Astrocyte (in vitro differentiated cells and primary cell): ENCODE data around the gene PBX3. TPM values are rescaled to one million over a fixed set of nuclear protein-coding genes. Genes with fewer than 3 reads are reported as not detected.

Experiments
- DNase-seq: peaks from one replicate; pipeline ENCODE4 v3.0.0-alpha.2; 2010; ENCODE audit warnings: low read depth
- FAIRE-seq: peaks from 2 replicates; lab custom pipeline; 2011; peaks lifted over from hg19 to GRCh38; lab: Jason Lieb, UNC
- H2AFZ ChIP-seq: 2 replicates; pipeline ENCODE4 v1.6.0; 2012; ENCODE audit warnings: low read depth, low read length, inconsistent platforms
- H3K27ac ChIP-seq: 2 replicates; pipeline ENCODE4 v1.5.1; 2011; ENCODE audit warnings: low read depth, low read length, inconsistent platforms
- H3K27me3 ChIP-seq: 2 replicates; pipeline ENCODE4 v1.6.0; 2011; ENCODE audit warnings: low read length, inconsistent platforms; ENCODE audit not compliant: insufficient read depth
- H3K36me3 ChIP-seq: 2 replicates; pipeline ENCODE4 v1.5.1; 2011; ENCODE audit warnings: low read length, inconsistent platforms; ENCODE audit not compliant: insufficient read depth
- H3K4me1 ChIP-seq: 2 replicates; pipeline ENCODE4 v1.5.1; 2011; ENCODE audit warnings: low read length, inconsistent platforms; ENCODE audit not compliant: insufficient read depth
- H3K4me2 ChIP-seq: 2 replicates; pipeline ENCODE4 v1.6.0; 2012; ENCODE audit warnings: low read length, inconsistent platforms
- H3K4me3 ChIP-seq: 2 replicates; pipeline ENCODE4 v1.5.1; 2011; ENCODE audit warnings: low read depth, mild to moderate bottlenecking, low read length, inconsistent platforms; ENCODE audit not compliant: insufficient read depth
- H3K79me2 ChIP-seq: 2 replicates; pipeline ENCODE4 v1.6.0; 2012; ENCODE audit warnings: mild to moderate bottlenecking, low read length, inconsistent platforms; ENCODE audit not compliant: insufficient read depth
- H3K9ac ChIP-seq: 2 replicates; pipeline ENCODE4 v1.6.0; 2012; ENCODE audit warnings: mild to moderate bottlenecking, low read length, inconsistent platforms
- H3K9me3 ChIP-seq: 2 replicates; pipeline ENCODE4 v1.5.1; 2012; ENCODE audit warnings: low read depth, mild to moderate bottlenecking, low read length, inconsistent platforms; ENCODE audit not compliant: insufficient read depth
- H4K20me1 ChIP-seq: 2 replicates; pipeline ENCODE4 v1.6.0; 2012; ENCODE audit warnings: low read length, inconsistent platforms; ENCODE audit not compliant: insufficient read depth
- H3K27ac Mint-ChIP-seq: one replicate; pipeline ENCODE4 v1.8.0; 2021; ENCODE audit warnings: mild to moderate bottlenecking, mixed read lengths; ENCODE audit not compliant: unreplicated experiment
- H3K27me3 Mint-ChIP-seq: one replicate; pipeline ENCODE4 v1.8.0; 2021; ENCODE audit warnings: low read depth, mixed read lengths; ENCODE audit not compliant: unreplicated experiment
- H3K36me3 Mint-ChIP-seq: one replicate; pipeline ENCODE4 v1.8.0; 2021; ENCODE audit warnings: low read depth, mixed read lengths; ENCODE audit not compliant: unreplicated experiment
- H3K4me1 Mint-ChIP-seq: one replicate; pipeline ENCODE4 v1.8.0; 2021; ENCODE audit warnings: low read depth, mixed read lengths; ENCODE audit not compliant: unreplicated experiment
- H3K4me3 Mint-ChIP-seq: one replicate; pipeline ENCODE4 v1.8.0; 2021; ENCODE audit warnings: mild to moderate bottlenecking, moderate library complexity, mixed read lengths; ENCODE audit not compliant: unreplicated experiment
- H3K9me3 Mint-ChIP-seq: one replicate; pipeline ENCODE4 v1.8.0; 2021; ENCODE audit warnings: mild to moderate bottlenecking, mixed read lengths; ENCODE audit not compliant: unreplicated experiment
- EZH2 ChIP-seq: IDR thresholded peaks from 2 replicates; pipeline ENCODE4 v1.6.1; 2012; ENCODE audit warnings: mild to moderate bottlenecking, low read length, inconsistent platforms; ENCODE audit not compliant: insufficient read depth
- total RNA-seq: library from RNA; stranded (reverse); gene quantifications from 2 replicates; pipeline ENCODE4 v1.2.1, GENCODE V29; 2021
- TF ChIP-seq, protein P1 (sequence below): IDR thresholded peaks from 2 replicates; pipeline ENCODE4 v1.5.1; 2011; ENCODE audit warnings: low read depth, mild to moderate bottlenecking, inconsistent platforms, low read length, moderate library complexity; ENCODE audit not compliant: insufficient read depth

The PBX3 gene
- total RNA-seq, 1 donor from 2014 or later, result 51.2 TPM

GRCh38 chr9:125989524-125990180 is 242.5 kb downstream of the PBX3 start:
- Mint-ChIP-seq H3K4me3 (no peak overlapping the region), H3K4me1 (no peaks in the 10 kb centered on the region), H3K36me3 (peaks cover 2% of the 10 kb centered on the region), H3K9me3 (peaks cover 3% of the 10 kb centered on the region), H3K27ac (no peak overlapping the region), H3K27me3 (peaks cover 40% of the 10 kb centered on the region)
- FAIRE-seq, result no peak
- H3K9ac ChIP-seq, result no peak overlapping the region
- H3K9me3 ChIP-seq, result no peaks in the 10 kb centered on the region
- no peaks in the 10 kb centered on the region for H3K4me1 ChIP-seq
- H3K4me2 ChIP-seq, result no peak overlapping the region
- H4K20me1 ChIP-seq, result no peaks in the 10 kb centered on the region
- H3K27ac ChIP-seq, result no peak overlapping the region
- TF ChIP-seq, protein P1, sequence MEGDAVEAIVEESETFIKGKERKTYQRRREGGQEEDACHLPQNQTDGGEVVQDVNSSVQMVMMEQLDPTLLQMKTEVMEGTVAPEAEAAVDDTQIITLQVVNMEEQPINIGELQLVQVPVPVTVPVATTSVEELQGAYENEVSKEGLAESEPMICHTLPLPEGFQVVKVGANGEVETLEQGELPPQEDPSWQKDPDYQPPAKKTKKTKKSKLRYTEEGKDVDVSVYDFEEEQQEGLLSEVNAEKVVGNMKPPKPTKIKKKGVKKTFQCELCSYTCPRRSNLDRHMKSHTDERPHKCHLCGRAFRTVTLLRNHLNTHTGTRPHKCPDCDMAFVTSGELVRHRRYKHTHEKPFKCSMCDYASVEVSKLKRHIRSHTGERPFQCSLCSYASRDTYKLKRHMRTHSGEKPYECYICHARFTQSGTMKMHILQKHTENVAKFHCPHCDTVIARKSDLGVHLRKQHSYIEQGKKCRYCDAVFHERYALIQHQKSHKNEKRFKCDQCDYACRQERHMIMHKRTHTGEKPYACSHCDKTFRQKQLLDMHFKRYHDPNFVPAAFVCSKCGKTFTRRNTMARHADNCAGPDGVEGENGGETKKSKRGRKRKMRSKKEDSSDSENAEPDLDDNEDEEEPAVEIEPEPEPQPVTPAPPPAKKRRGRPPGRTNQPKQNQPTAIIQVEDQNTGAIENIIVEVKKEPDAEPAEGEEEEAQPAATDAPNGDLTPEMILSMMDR, result no peak
- no peak for TF ChIP-seq EZH2
- no peak for DNase-seq
- H3K27me3 ChIP-seq, result no peaks in the 10 kb centered on the region
- H3K79me2 ChIP-seq, result no peaks in the 10 kb centered on the region
- H3K36me3 ChIP-seq, result no peaks in the 10 kb centered on the region
- H3K4me3 ChIP-seq, result no peak overlapping the region
- H2AFZ ChIP-seq, result no peak overlapping the region

DNA sequence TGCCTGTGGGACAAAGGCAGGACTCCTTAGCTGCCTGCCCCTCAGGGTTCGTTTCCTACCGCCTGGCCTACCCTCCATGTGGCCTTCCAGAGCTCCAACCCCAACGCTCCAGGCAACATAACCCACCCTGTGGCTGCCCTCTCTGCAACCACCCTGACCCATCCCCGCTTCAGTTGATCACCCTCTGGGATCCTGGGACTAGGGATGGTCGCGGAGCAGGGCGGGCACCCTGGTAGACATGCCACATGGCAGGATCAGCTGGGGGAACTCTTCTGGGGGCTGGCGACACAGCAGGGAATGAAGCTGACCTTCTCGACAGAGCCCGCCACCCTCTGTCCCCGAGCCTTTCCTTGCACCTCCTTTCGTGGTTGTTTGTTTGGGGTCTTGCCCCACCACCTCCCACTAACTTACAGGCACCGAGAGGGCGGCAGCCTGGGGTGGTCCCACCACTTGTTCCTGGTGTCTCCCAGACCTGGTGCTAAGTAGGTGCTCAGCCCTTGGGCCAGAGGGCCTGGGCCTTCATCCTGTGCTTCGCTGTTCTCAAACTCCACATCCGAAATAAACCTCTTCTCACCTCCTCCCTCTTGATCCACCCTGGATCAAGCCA is 243.1 kb downstream of the PBX3 start:
- Mint-ChIP-seq H3K4me3 (no peak overlapping the region), H3K27ac (no peak overlapping the region), H3K4me1 (no peaks in the 10 kb centered on the region), H3K36me3 (peaks cover 2% of the 10 kb centered on the region), H3K9me3 (peaks cover under 1% of the 10 kb centered on the region), H3K27me3 (peaks cover 44% of the 10 kb centered on the region)
- no peaks in the 10 kb centered on the region for H3K27me3 ChIP-seq
- no peaks in the 10 kb centered on the region for H3K9me3 ChIP-seq
- H4K20me1 ChIP-seq, result no peaks in the 10 kb centered on the region
- no peak overlapping the region for H3K4me2 ChIP-seq
- no peak overlapping the region for H3K27ac ChIP-seq
- no peaks in the 10 kb centered on the region for H3K79me2 ChIP-seq
- TF ChIP-seq, protein P1, result no peak
- no peak for TF ChIP-seq EZH2
- no peaks in the 10 kb centered on the region for H3K36me3 ChIP-seq
- H3K4me3 ChIP-seq, result no peak overlapping the region
- H3K4me1 ChIP-seq, result no peaks in the 10 kb centered on the region
- no peak for FAIRE-seq
- H2AFZ ChIP-seq, result no peak overlapping the region
- H3K9ac ChIP-seq, result no peak overlapping the region
- no peak for DNase-seq

GRCh38 chr9:125990793-125991220 is 243.6 kb downstream of the PBX3 start:
- Histone ChIP-seq H3K27me3 (no peaks in the 10 kb centered on the region), H3K4me3 (no peak overlapping the region), H3K4me1 (no peaks in the 10 kb centered on the region), H2AFZ (no peak overlapping the region), H3K4me2 (no peak overlapping the region), H3K9me3 (no peaks in the 10 kb centered on the region), H3K79me2 (no peaks in the 10 kb centered on the region), H3K36me3 (no peaks in the 10 kb centered on the region), H4K20me1 (no peaks in the 10 kb centered on the region), H3K27ac (no peak overlapping the region), H3K9ac (no peak overlapping the region)
- H3K9me3 Mint-ChIP-seq, result no peaks in the 10 kb centered on the region
- TF ChIP-seq, protein P1, result no peak
- TF ChIP-seq EZH2, result no peak
- no peaks in the 10 kb centered on the region for H3K4me1 Mint-ChIP-seq
- DNase-seq (no peak), FAIRE-seq (no peak)
- no peak overlapping the region for H3K4me3 Mint-ChIP-seq
- H3K27me3 Mint-ChIP-seq, result peaks cover 44% of the 10 kb centered on the region
- no peak overlapping the region for H3K27ac Mint-ChIP-seq
- peaks cover 2% of the 10 kb centered on the region for H3K36me3 Mint-ChIP-seq
